Caco-2 (cell line): Measurements from ENCODE around the gene KCNN1. TPM values are rescaled to one million over a fixed set of nuclear protein-coding genes. Genes with fewer than 3 reads are reported as not detected.
A peak's percentile ranks its signal among the peaks of the same experiment; 100 is the strongest.

Experiments used
- BruUV-seq: library from RNA; stranded (reverse); fragments of 400-500 nt; replicated peaks from 2 replicates; lab custom pipeline; 2021; lab: Mats Ljungman, UMichigan
- CTCF ChIA-PET: fragments of 300-600 bp; sonication (Branson Sonifier 250); formaldehyde crosslinking; loops from one replicate; lab custom pipeline; 2022; ENCODE audit warnings: antibody characterized with exemption; lab: Charles Lee
- POLR2A ChIA-PET: fragments of 300-600 bp; sonication (Branson Sonifier 250); formaldehyde crosslinking; loops from one replicate; lab custom pipeline; 2022; ENCODE audit warnings: antibody characterized with exemption; lab: Charles Lee
- DNase-seq, 2 experiments: peaks; one replicate each; pipeline versions ENCODE4 v3.0.0 to v3.0.0-alpha.2; 2020 to 2022
- H3K27me3 ChIP-seq: replicated peaks from 2 replicates; pipeline ENCODE4 v1.6.0; 2011; ENCODE audit warnings: low read length; ENCODE audit not compliant: control insufficient read depth, insufficient read depth
- H3K36me3 ChIP-seq: 2 replicates; pipeline ENCODE4 v1.5.1; 2011; ENCODE audit warnings: low read length; ENCODE audit not compliant: control insufficient read depth, insufficient read depth
- H3K4me1 ChIP-seq: fragments of 250-450 bp; sonication (Bioruptor Pico); 2 replicates; pipeline ENCODE4 v1.5.1; 2020; ENCODE audit warnings: mild to moderate bottlenecking
- H3K4me3 ChIP-seq: 2 replicates; pipeline ENCODE4 v1.5.1; 2011; ENCODE audit warnings: low read depth, mild to moderate bottlenecking, control low read depth, low read length
- H3K9me3 ChIP-seq: fragments of 250-450 bp; sonication (Bioruptor Pico); 2 replicates; pipeline ENCODE4 v1.5.1; 2020; ENCODE audit warnings: mild to moderate bottlenecking, moderate library complexity
- H3K27ac Mint-ChIP-seq: one replicate; pipeline ENCODE4 v1.8.0; 2022; ENCODE audit warnings: mixed read lengths; ENCODE audit not compliant: unreplicated experiment
- H3K27me3 Mint-ChIP-seq: one replicate; pipeline ENCODE4 v1.8.0; 2022; ENCODE audit warnings: mixed read lengths; ENCODE audit not compliant: insufficient read depth, unreplicated experiment
- H3K36me3 Mint-ChIP-seq: one replicate; pipeline ENCODE4 v1.8.0; 2022; ENCODE audit warnings: mild to moderate bottlenecking, mixed read lengths; ENCODE audit not compliant: insufficient read depth, unreplicated experiment
- H3K4me1 Mint-ChIP-seq: one replicate; pipeline ENCODE4 v1.8.0; 2022; ENCODE audit warnings: low read depth, mixed read lengths; ENCODE audit not compliant: unreplicated experiment
- H3K4me3 Mint-ChIP-seq: one replicate; pipeline ENCODE4 v1.8.0; 2022; ENCODE audit warnings: mild to moderate bottlenecking, moderate library complexity, mixed read lengths; ENCODE audit not compliant: unreplicated experiment
- H3K9me3 Mint-ChIP-seq: one replicate; pipeline ENCODE4 v1.8.0; 2022; ENCODE audit warnings: mixed read lengths; ENCODE audit not compliant: unreplicated experiment
- CTCF ChIP-seq, 2 experiments: fragments of 200-600 bp in 1 of 2; IDR thresholded peaks; 1 replicate in 1 of 2; 2 replicates in 1 of 2; pipeline versions ENCODE4 v1.5.1 to v1.8.0; 2011 to 2022; ENCODE audit warnings: antibody characterized with exemption in 1 of 2, control low read depth in 1 of 2, inconsistent platforms in 1 of 2, low read depth in 1 of 2, low read length in 1 of 2, mild to moderate bottlenecking in 1 of 2, moderate library complexity in 1 of 2; ENCODE audit not compliant: insufficient read depth in 1 of 2, severe bottlenecking in 1 of 2, unreplicated experiment in 1 of 2
- intact Hi-C: fragments of 100-400 bp; cut with micrococcal nuclease; formaldehyde crosslinking; loops from one replicate; pipeline ENCODE4 v1.10.0; 2022; ENCODE audit not compliant: unreplicated experiment
- total RNA-seq: library from RNA; stranded (reverse); gene quantifications from 2 replicates; pipeline ENCODE4 v1.2.3, GENCODE V29; 2022

Gene KCNN1
- total RNA-seq, 1 experiment from 2014 or later, result not detected

GRCh38 chr19:17950310-17951156 is 16.4 kb upstream of the KCNN1 start:
- peak overlapping the region; percentile 11 for H3K27ac Mint-ChIP-seq
- intact Hi-C loops, result no loop called here
- BruUV-seq, result no TSS peak
- DNase-seq, result no peak
- ChIA-PET POLR2A (interaction anchor here (0.6 kb wide), 1 partner anchor 254 kb away, joined by 3 read pairs; no protein-coding TSS in a partner anchor), CTCF (interaction anchor here (0.7 to 1.2 kb wide), 2 partner anchors 12 to 67 kb away, joined by 3 to 9 read pairs; no protein-coding TSS in a partner anchor)
- Histone ChIP-seq H3K4me1 (peaks cover 23% of the 10 kb centered on the region), H3K4me3 (peak overlapping the region; percentile 24), H3K36me3 (no peaks in the 10 kb centered on the region), H3K27me3 (peaks cover 3% of the 10 kb centered on the region), H3K9me3 (no peaks in the 10 kb centered on the region)
- peaks cover 2% of the 10 kb centered on the region for H3K27me3 Mint-ChIP-seq
- H3K4me1 Mint-ChIP-seq, result peaks cover 12% of the 10 kb centered on the region
- H3K9me3 Mint-ChIP-seq, result no peaks in the 10 kb centered on the region
- peak overlapping the region; percentile 66 for H3K4me3 Mint-ChIP-seq
- peaks cover 23% of the 10 kb centered on the region for H3K36me3 Mint-ChIP-seq
- no peak for TF ChIP-seq CTCF (IDR thresholded peaks at IDR 0.05; ENCODE audit: insufficient read depth in 1 of 2, low read depth in 1 of 2, low read length in 1 of 2, severe bottlenecking in 1 of 2, unreplicated experiment in 1 of 2)

- POLR2A ChIA-PET, result no interaction called here
These were observed 15.5 kb upstream of the KCNN1 start for GRCh38 chr19:17951157-17951989.

More at GRCh38 chr19:17951157-17951989, 15.5 kb upstream of the KCNN1 start:
- peaks cover 12% of the 10 kb centered on the region for H3K4me1 Mint-ChIP-seq
- H3K9me3 Mint-ChIP-seq, result no peaks in the 10 kb centered on the region
- peaks cover 2% of the 10 kb centered on the region for H3K27me3 Mint-ChIP-seq
- no peaks in the 10 kb centered on the region for H3K36me3 ChIP-seq
- H3K4me1 ChIP-seq, result peaks cover 23% of the 10 kb centered on the region
- H3K4me3 ChIP-seq, result peak overlapping the region; percentile 24
- BruUV-seq, result no TSS peak
- DNase-seq, result no peak
- intact Hi-C loops, result no loop called here
- H3K27me3 ChIP-seq, result peaks cover 3% of the 10 kb centered on the region
- peak overlapping the region; percentile 66 for H3K4me3 Mint-ChIP-seq
- no peak for TF ChIP-seq CTCF (IDR thresholded peaks at IDR 0.05; ENCODE audit: insufficient read depth in 1 of 2, low read depth in 1 of 2, low read length in 1 of 2, severe bottlenecking in 1 of 2, unreplicated experiment in 1 of 2)
- CTCF ChIA-PET, result interaction anchor here (0.6 kb wide), 1 partner anchor 11 kb away, joined by 6 read pairs; no protein-coding TSS in a partner anchor
- H3K9me3 ChIP-seq, result no peaks in the 10 kb centered on the region
- peaks cover 14% of the 10 kb centered on the region for H3K36me3 Mint-ChIP-seq
- peak overlapping the region; percentile 11 for H3K27ac Mint-ChIP-seq
